ENCODE results near the gene SBF2. TPM values are rescaled to one million over a fixed set of nuclear protein-coding genes. Genes with fewer than 3 reads are reported as not detected.

Gene SBF2
- total and polyA plus RNA-seq, 10 donors = 3.6 to 70.9 (median 57.1) TPM

DNA sequence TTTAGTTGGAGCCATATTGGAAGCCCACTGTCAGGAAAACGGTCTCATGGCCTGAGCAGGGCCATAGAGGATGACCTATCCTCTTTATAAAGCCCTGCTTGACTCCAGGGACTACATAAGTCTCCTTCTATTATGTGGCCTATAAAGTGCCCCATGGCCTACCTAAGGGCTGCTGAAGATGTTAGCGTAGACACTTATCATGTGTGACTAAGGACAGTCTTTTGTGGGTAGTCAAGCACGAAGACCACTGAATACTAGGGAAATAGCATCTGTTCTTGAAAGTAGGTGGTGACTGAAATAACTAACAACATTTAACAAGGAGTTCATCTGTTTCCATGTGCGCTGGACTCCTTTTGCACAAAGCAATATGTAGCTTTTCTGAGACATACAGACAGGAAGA is 513.1 kb downstream of the SBF2 start:
- TF ChIP-seq CTCF (IDR thresholded peaks at IDR 0.05 in 8 of 11, conservative IDR thresholded peaks at IDR 0.05 in 3 of 11) (no peak), POLR2AphosphoS5 (IDR thresholded peaks at IDR 0.05) (no peak), POLR2A (IDR thresholded peaks at IDR 0.05) (no peak)
- Histone ChIP-seq H3K27me3 (replicated peaks in 1 of 7) (no peaks in the 10 kb centered on the region), H3K4me3 (no peak overlapping the region), H3K4me1 (no peaks in the 10 kb centered on the region), H3K9me3 (no peaks in the 10 kb centered on the region), H3K27ac (no peak overlapping the region), H3K36me3 (peaks cover 5 to 92% (median 33%) of the 10 kb centered on the region in 6 donors)
- intact Hi-C loops (cut with DNase I; ENCODE audit: low total_unique reads) = no loop called here
- no peak for DNase-seq
- WGBS, 5 donors = 94 to 98% (median 96%) methylated on average over 4 of the region's 4 CpGs

GRCh38 chr11:9777525-9777924 is 516.5 kb downstream of the SBF2 start:
- no peak overlapping the region for H3K4me3 ChIP-seq
- WGBS, 5 donors = 89 to 95% (median 91%) methylated on average over 5 of the region's 5 CpGs

DNA sequence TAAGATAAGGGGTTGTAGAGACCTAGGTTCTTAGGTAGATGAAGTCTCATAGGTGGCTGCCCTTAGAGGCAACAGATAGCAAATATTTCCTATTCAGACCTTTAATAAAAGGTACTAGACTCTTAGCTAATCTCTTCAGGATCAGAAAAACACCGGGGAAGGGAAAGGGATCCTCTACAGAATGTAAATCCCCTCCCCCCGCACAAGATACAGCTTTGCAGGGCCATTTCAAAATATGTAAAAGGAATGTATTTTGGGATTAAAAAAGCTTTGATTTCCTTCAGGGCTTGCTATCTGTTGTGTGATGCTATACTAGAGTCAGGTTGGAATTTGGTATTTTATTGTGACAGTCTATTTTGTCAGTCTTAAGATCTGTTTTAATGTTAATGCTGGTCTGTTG is 517.0 kb downstream of the SBF2 start:
- intact Hi-C loops (cut with DNase I; ENCODE audit: low total_unique reads) = no loop called here
- H3K27me3 ChIP-seq (replicated peaks in 1 of 7) = no peaks in the 10 kb centered on the region
- no peaks in the 10 kb centered on the region for H3K4me1 ChIP-seq
- TF ChIP-seq POLR2AphosphoS5 (IDR thresholded peaks at IDR 0.05) (no peak), CTCF (IDR thresholded peaks at IDR 0.05 in 8 of 11, conservative IDR thresholded peaks at IDR 0.05 in 3 of 11) (no peak), POLR2A (IDR thresholded peaks at IDR 0.05) (no peak)
- no peak overlapping the region for H3K27ac ChIP-seq
- no peaks in the 10 kb centered on the region for H3K9me3 ChIP-seq
- H3K4me3 ChIP-seq = no peak overlapping the region
- H3K36me3 ChIP-seq = peaks cover 5 to 56% (median 21%) of the 10 kb centered on the region in 6 donors
- 78 to 96% (median 93%) methylated on average over 2 of the region's 2 CpGs for WGBS, 5 donors
- DNase-seq = no peak

More at GRCh38 chr11:9777525-9777924, 516.5 kb downstream of the SBF2 start:
- intact Hi-C loops (cut with DNase I; ENCODE audit: low total_unique reads) = no loop called here
- Histone ChIP-seq H3K36me3 (peaks cover 5 to 59% (median 21%) of the 10 kb centered on the region in 6 donors), H3K27me3 (replicated peaks in 1 of 7) (no peaks in the 10 kb centered on the region), H3K27ac (no peak overlapping the region), H3K9me3 (no peaks in the 10 kb centered on the region), H3K4me1 (no peaks in the 10 kb centered on the region)
- DNase-seq = no peak
- TF ChIP-seq CTCF (IDR thresholded peaks at IDR 0.05 in 8 of 11, conservative IDR thresholded peaks at IDR 0.05 in 3 of 11) (no peak), POLR2A (IDR thresholded peaks at IDR 0.05) (no peak), POLR2AphosphoS5 (IDR thresholded peaks at IDR 0.05) (no peak)

- TF ChIP-seq POLR2A (IDR thresholded peaks at IDR 0.05) (no peak), POLR2AphosphoS5 (IDR thresholded peaks at IDR 0.05) (no peak), CTCF (IDR thresholded peaks at IDR 0.05 in 8 of 11, conservative IDR thresholded peaks at IDR 0.05 in 3 of 11) (no peak)
Measured at GRCh38 chr11:9776203-9776602, 517.8 kb downstream of the SBF2 start.

More at GRCh38 chr11:9776203-9776602, 517.8 kb downstream of the SBF2 start:
- Histone ChIP-seq H3K4me3 (no peak overlapping the region), H3K4me1 (no peaks in the 10 kb centered on the region), H3K27ac (no peak overlapping the region), H3K36me3 (peaks cover 5 to 47% (median 16%) of the 10 kb centered on the region in 6 donors), H3K27me3 (replicated peaks in 1 of 7) (no peaks in the 10 kb centered on the region), H3K9me3 (no peaks in the 10 kb centered on the region)
- WGBS, 5 donors = 95 to 100% (median 97%) methylated on average over 1 of the region's 1 CpG
- no peak for DNase-seq
- intact Hi-C loops (cut with DNase I; ENCODE audit: low total_unique reads) = no loop called here

Measured in spleen (tissue), 11 donors.